Smooth muscle cell of the pulmonary artery (primary cell): ENCODE data around the gene TCF25. TPM values are rescaled to one million over a fixed set of nuclear protein-coding genes. Genes with fewer than 3 reads are reported as not detected.

ENCODE experiments used
- total RNA-seq: library from RNA; depleted of rRNA; stranded (reverse); fragments of >200 nt; gene quantifications from 2 replicates; pipeline ENCODE4 v1.2.3, GENCODE V29; 2014

TCF25 gene, protein sequence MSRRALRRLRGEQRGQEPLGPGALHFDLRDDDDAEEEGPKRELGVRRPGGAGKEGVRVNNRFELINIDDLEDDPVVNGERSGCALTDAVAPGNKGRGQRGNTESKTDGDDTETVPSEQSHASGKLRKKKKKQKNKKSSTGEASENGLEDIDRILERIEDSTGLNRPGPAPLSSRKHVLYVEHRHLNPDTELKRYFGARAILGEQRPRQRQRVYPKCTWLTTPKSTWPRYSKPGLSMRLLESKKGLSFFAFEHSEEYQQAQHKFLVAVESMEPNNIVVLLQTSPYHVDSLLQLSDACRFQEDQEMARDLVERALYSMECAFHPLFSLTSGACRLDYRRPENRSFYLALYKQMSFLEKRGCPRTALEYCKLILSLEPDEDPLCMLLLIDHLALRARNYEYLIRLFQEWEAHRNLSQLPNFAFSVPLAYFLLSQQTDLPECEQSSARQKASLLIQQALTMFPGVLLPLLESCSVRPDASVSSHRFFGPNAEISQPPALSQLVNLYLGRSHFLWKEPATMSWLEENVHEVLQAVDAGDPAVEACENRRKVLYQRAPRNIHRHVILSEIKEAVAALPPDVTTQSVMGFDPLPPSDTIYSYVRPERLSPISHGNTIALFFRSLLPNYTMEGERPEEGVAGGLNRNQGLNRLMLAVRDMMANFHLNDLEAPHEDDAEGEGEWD
- 138 TPM in 2 replicates for total RNA-seq

DNA sequence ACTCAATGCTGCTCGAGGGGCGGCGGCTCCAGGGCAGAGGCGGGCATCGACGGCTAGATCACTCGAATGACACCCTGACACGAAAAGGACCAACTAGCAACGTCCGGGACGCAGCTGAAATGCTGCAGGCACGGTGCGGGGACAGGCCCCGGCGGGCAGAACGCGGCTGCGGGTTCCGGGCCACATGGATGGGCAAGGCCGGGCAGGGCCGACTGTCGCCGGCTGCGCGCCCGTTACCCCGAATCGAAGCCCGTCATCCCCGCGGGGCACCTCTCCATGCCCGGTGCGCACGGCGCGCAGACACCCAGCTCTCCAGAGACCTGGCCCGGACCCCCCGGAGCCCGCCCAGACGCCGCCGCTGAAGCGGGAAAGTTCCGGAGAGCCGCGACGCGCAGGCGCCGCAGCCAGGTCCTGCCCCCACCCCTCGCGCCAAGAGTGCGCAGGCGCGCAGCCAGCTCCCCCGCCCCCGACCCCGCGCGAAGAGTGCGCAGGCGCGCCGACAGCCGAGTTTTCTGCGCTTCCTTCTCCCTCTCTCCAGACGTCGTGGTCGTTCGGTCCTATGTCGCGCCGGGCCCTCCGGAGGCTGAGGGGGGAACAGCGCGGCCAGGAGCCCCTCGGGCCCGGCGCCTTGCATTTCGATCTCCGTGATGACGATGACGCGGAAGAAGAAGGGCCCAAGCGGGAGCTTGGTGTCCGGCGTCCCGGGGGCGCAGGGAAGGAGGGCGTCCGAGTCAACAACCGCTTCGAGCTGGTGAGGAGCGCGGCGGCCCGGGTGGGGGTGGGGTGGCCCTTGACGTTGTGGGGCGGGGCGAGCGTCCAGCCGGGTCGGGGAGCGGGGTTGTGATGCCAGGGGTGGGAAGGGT lies at the start of gene TCF25:
TSS of gene TCF25 (plus strand) at position 484 of the 863 bp plus-strand sequence. CDS start at position 560, 76 bp downstream.

DNA sequence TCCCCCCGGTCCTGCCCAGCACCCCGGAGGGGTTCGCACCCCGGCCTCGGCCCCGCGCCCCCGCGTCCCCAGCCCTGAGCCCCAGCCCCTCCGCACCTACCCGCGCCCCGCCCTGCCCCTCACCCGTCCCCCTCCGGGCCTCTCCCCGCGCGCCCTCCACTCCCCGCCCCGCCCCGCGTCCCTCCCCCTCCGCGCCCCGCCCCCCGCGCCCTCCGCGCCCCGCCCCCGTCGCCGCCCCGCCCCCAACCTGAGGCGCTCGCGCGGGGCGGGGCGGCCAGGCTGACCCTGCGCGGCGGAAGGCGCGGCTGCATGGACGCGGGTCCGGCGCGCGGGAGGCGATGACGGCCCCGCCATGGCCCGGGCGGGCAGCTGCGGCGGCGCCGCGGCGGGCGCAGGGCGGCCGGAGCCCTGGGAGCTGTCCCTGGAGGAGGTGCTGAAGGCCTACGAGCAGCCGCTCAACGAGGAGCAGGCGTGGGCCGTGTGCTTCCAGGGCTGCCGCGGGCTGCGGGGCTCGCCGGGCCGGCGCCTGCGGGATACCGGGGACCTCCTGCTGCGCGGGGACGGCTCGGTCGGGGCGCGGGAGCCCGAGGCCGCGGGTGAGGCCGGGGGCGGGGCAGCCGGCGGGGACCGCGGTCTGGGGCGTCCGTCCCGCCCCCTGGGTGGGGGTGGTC lies 45.1 kb upstream of the TCF25 start, which contains the start of gene SPIRE2:
TSS of gene SPIRE2 (plus strand) at position 277 of the 671 bp plus-strand sequence. CDS start at position 353, 76 bp downstream.

DNA sequence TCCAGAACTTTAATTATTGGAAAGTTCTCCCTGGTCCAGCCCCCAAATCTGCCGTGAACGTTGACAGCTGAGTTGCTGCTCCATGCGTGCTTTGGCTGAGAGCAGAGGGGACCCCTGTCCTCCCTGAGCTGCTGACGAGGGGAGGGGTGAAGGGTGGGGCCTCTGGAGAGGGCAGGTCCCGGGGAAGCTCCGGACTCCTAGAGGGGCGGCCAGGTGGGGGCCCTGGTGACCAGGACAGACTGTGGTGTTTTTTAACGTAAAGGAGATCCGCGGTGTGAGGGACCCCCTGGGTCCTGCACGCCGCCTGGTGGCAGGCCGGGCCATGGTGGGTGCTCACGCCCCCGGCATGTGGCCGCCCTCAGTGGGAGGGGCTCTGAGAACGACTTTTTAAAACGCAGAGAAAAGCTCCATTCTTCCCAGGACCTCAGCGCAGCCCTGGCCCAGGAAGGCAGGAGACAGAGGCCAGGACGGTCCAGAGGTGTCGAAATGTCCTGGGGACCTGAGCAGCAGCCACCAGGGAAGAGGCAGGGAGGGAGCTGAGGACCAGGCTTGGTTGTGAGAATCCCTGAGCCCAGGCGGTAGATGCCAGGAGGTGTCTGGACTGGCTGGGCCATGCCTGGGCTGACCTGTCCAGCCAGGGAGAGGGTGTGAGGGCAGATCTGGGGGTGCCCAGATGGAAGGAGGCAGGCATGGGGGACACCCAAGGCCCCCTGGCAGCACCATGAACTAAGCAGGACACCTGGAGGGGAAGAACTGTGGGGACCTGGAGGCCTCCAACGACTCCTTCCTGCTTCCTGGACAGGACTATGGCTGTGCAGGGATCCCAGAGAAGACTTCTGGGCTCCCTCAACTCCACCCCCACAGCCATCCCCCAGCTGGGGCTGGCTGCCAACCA lies 45.3 kb downstream of the TCF25 start, which contains the start of gene MC1R:
TSS of gene MC1R (plus strand) at position 410 of the 895 bp plus-strand sequence. CDS start at position 807, 397 bp downstream.

DNA sequence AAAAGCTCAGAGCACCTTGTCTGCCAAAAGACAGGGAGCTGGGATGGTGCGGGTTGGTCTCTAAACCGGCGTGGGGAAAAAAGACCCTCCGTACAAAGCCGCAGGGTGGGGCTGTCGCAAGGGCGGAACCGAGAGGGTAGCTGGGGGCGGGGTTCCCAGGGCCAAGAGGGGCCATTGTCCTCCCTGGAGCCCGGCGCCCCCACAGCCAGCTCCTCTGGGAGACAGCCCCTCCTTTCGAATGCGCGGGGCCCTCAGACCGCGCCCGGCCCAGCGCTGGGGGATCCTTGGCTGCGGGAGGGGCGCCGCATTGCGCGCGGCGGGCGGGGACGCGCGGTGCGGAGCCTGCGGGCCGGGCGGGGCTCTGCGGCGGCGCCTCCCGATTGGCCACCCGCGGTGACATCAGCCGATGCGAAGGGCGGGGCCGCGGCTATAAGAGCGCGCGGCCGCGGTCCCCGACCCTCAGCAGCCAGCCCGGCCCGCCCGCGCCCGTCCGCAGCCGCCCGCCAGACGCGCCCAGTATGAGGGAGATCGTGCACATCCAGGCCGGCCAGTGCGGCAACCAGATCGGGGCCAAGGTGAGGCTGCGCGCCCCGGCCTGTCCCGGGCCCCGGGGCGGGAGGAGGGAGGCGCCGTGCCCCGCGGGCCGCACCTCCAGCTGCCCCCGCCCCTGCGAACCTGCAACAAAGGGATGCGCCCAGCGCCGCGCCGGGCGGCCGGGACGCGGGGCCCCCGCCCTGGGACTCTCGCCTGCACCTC lies 49.7 kb downstream of the TCF25 start, which contains the start of gene TUBB3:
TSS of gene TUBB3 (plus strand) at position 459 of the 756 bp plus-strand sequence. CDS start at position 519, 60 bp downstream.

Other genes with a start within 250 kb of the TCF25 start
- 60.9 and 61.9 TPM in 2 replicates for gene CHMP1A, start 215.9 kb upstream of the TCF25 start, total RNA-seq
- gene SPATA33, start 215.8 kb upstream of the TCF25 start, total RNA-seq: 2.2 and 3.2 TPM in 2 replicates
- 32.4 and 42.5 TPM in 2 replicates for gene CDK10, start 186.9 kb upstream of the TCF25 start, total RNA-seq
- gene SPATA2L, start 171.9 kb upstream of the TCF25 start, total RNA-seq: 8.8 and 15.6 TPM in 2 replicates
- 9.8 and 13.8 TPM in 2 replicates for gene VPS9D1, start 152.7 kb upstream of the TCF25 start, total RNA-seq
- 9.4 and 19.6 TPM in 2 replicates for gene ZNF276, start 152.1 kb upstream of the TCF25 start, total RNA-seq
- gene FANCA, start 56.9 kb upstream of the TCF25 start, total RNA-seq: 4.2 and 5.4 TPM in 2 replicates
- 0.72 and 1.1 TPM in 2 replicates for gene SPIRE2, start 45.1 kb upstream of the TCF25 start, total RNA-seq
- 6.0 and 7.9 TPM in 2 replicates for gene MC1R, start 45.3 kb downstream of the TCF25 start, total RNA-seq
- 245 and 308 TPM in 2 replicates for gene TUBB3, start 49.8 kb downstream of the TCF25 start, total RNA-seq
- 71.6 and 86.4 TPM in 2 replicates for gene DEF8, start 75.2 kb downstream of the TCF25 start, total RNA-seq
- gene DBNDD1, start 145.9 kb downstream of the TCF25 start, total RNA-seq: 1.9 and 5.4 TPM in 2 replicates
- not detected in 2 replicates for gene PRDM7, start 203.7 kb downstream of the TCF25 start, total RNA-seq